SK-N-SH treated with all-trans-retinoic acid at 6 μM for 48 hours (cell line): ENCODE measurements around the gene DIPK1A.

ENCODE experiments used
- ARNTL ChIP-seq: fragments of 450-650 bp; formaldehyde crosslinking; IDR thresholded peaks from 2 replicates; pipeline ENCODE4 v1.5.0; 2020; ENCODE audit warnings: low read depth, mild to moderate bottlenecking, moderate library complexity, borderline replicate concordance
- CSDC2 ChIP-seq: fragments of 250-450 bp; sonication (Bioruptor Pico); IDR thresholded peaks from 2 replicates; pipeline ENCODE4 v1.5.0; 2020; ENCODE audit warnings: mild to moderate bottlenecking, moderate library complexity
- PATZ1 ChIP-seq: fragments of 250-450 bp; sonication (Bioruptor Pico); IDR thresholded peaks from 2 replicates; pipeline ENCODE4 v1.8.0; 2020; ENCODE audit warnings: mild to moderate bottlenecking, moderate library complexity, borderline replicate concordance
- POU6F1 ChIP-seq: fragments of 250-450 bp; sonication (Bioruptor Pico); IDR thresholded peaks from 2 replicates; pipeline ENCODE4 v1.8.0; 2021; ENCODE audit warnings: low read depth, mild to moderate bottlenecking, moderate library complexity, borderline replicate concordance
- PPARA ChIP-seq: fragments of 250-450 bp; sonication (Bioruptor Pico); IDR thresholded peaks from 2 replicates; pipeline ENCODE4 v1.5.0; 2020; ENCODE audit warnings: mild to moderate bottlenecking, borderline replicate concordance
- RARB ChIP-seq: fragments of 250-450 bp; sonication (Bioruptor Pico); IDR thresholded peaks from 2 replicates; pipeline ENCODE4 v1.8.0; 2021; ENCODE audit warnings: mild to moderate bottlenecking, moderate library complexity
- SNAI2 ChIP-seq: fragments of 250-450 bp; sonication (Bioruptor Pico); IDR thresholded peaks from 2 replicates; pipeline ENCODE4 v1.5.0; 2020; ENCODE audit warnings: mild to moderate bottlenecking, moderate library complexity
- TCF4 ChIP-seq: fragments of 250-450 bp; sonication (Bioruptor Pico); IDR thresholded peaks from 2 replicates; pipeline ENCODE4 v1.8.0; 2021; ENCODE audit warnings: mild to moderate bottlenecking, moderate library complexity, borderline replicate concordance
- TF ChIP-seq, protein P1 (sequence below): fragments of 250-450 bp; sonication (Bioruptor Pico); IDR thresholded peaks from 2 replicates; pipeline ENCODE4 v1.5.1; 2021; ENCODE audit warnings: mild to moderate bottlenecking, moderate library complexity

DNA sequence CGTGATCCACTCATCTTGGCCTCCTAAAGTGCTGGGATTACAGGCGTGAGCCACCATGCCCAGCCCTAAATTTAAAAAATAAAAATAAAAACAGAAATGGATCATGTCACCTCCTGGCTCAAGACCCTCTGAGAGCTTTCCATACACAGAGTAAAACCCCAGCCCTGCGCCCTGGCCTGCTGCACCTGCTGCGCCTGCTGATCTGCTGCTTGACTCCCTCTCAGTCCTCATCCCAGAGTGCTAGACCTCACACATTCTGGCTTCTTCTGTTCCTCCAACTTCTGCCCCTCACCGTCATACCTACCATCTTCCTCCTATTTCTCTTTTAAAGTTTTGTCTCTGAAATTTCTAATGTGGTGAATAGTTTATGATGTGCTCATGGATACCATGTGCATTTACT is 42.7 kb upstream of the DIPK1A start:
- TF ChIP-seq SNAI2 (CRISPR knock-in tag) (no peak), PPARA (no peak), CSDC2 (CRISPR knock-in tag) (no peak), ARNTL (no peak), RARB (CRISPR knock-in tag) (no peak), TCF4 (no peak), PATZ1 (CRISPR knock-in tag) (no peak), POU6F1 (CRISPR knock-in tag) (no peak)
- TF ChIP-seq, protein P1, sequence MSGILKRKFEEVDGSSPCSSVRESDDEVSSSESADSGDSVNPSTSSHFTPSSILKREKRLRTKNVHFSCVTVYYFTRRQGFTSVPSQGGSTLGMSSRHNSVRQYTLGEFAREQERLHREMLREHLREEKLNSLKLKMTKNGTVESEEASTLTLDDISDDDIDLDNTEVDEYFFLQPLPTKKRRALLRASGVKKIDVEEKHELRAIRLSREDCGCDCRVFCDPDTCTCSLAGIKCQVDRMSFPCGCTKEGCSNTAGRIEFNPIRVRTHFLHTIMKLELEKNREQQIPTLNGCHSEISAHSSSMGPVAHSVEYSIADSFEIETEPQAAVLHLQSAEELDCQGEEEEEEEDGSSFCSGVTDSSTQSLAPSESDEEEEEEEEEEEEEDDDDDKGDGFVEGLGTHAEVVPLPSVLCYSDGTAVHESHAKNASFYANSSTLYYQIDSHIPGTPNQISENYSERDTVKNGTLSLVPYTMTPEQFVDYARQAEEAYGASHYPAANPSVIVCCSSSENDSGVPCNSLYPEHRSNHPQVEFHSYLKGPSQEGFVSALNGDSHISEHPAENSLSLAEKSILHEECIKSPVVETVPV (CRISPR knock-in tag), result no peak
